Activated T-cell treated with anti-CD3 and anti-CD28 coated beads for 4 hours (primary cell): Measurements from ENCODE around the gene RAP1GDS1.
"Not testable (repeated sequence)": the region's sequence is repeated elsewhere in the genome, so short reads cannot be mapped to it uniquely, and the experiment has no call there.

Source experiments
- DNase-seq: peaks from one replicate; pipeline ENCODE4 v3.0.0-alpha.2; 2020

Gene RAP1GDS1

GRCh38 chr4:98290511-98290910 is 29.3 kb downstream of the RAP1GDS1 start:
- no peak for DNase-seq

GRCh38 chr4:98293104-98293887 is 32.1 kb downstream of the RAP1GDS1 start:
- no peak for DNase-seq

- no peak for DNase-seq
Observed at GRCh38 chr4:98298022-98298421, 36.8 kb downstream of the RAP1GDS1 start.

GRCh38 chr4:98300706-98301105 is 39.5 kb downstream of the RAP1GDS1 start:
- no peak for DNase-seq

GRCh38 chr4:98305576-98305975 is 44.4 kb downstream of the RAP1GDS1 start:
- DNase-seq = no peak

GRCh38 chr4:98310867-98311266 is 49.7 kb downstream of the RAP1GDS1 start:
- DNase-seq = no peak

- DNase-seq = no peak
Observed at GRCh38 chr4:98311656-98312055, 50.5 kb downstream of the RAP1GDS1 start.

GRCh38 chr4:98314791-98315565 is 53.8 kb downstream of the RAP1GDS1 start:
- DNase-seq = no peak

GRCh38 chr4:98318521-98318920 is 57.3 kb downstream of the RAP1GDS1 start:
- no peak for DNase-seq

- no peak for DNase-seq
Observed at GRCh38 chr4:98319021-98319420, 57.8 kb downstream of the RAP1GDS1 start.

- no peak for DNase-seq
Observed at GRCh38 chr4:98326168-98326567, 65.0 kb downstream of the RAP1GDS1 start.

GRCh38 chr4:98327694-98328093 is 66.5 kb downstream of the RAP1GDS1 start:
- DNase-seq = no peak

- DNase-seq = not testable (repeated sequence)
Observed at GRCh38 chr4:98329879-98330640, 68.9 kb downstream of the RAP1GDS1 start.

GRCh38 chr4:98332017-98332416 is 70.8 kb downstream of the RAP1GDS1 start:
- DNase-seq = no peak

- no peak for DNase-seq
Observed at GRCh38 chr4:98334461-98334860, 73.3 kb downstream of the RAP1GDS1 start.

GRCh38 chr4:98338761-98339438 is 77.7 kb downstream of the RAP1GDS1 start:
- DNase-seq = no peak

- DNase-seq = no peak
Observed at GRCh38 chr4:98341309-98341708, 80.1 kb downstream of the RAP1GDS1 start.

GRCh38 chr4:98343626-98344025 is 82.4 kb downstream of the RAP1GDS1 start:
- DNase-seq = no peak

- no peak for DNase-seq
Observed at GRCh38 chr4:98345838-98346237, 84.7 kb downstream of the RAP1GDS1 start.

GRCh38 chr4:98352396-98352795 is 91.2 kb downstream of the RAP1GDS1 start:
- DNase-seq = no peak

- DNase-seq = no peak
Observed at GRCh38 chr4:98352940-98353339, 91.8 kb downstream of the RAP1GDS1 start.

GRCh38 chr4:98358630-98359248 is 97.6 kb downstream of the RAP1GDS1 start:
- DNase-seq = no peak
